Iris pigment epithelial cell (primary cell): ENCODE measurements around the gene RFC2.
A peak's percentile ranks its signal among the peaks of the same experiment; 100 is the strongest.
"Not testable (repeated sequence)": the region's sequence is repeated elsewhere in the genome, so short reads cannot be mapped to it uniquely, and the experiment has no call there.

ENCODE experiments used
- DNase-seq: peaks from one replicate; pipeline ENCODE4 v3.0.0-alpha.2; 2011; ENCODE audit warnings: low read depth

Gene RFC2

DNA sequence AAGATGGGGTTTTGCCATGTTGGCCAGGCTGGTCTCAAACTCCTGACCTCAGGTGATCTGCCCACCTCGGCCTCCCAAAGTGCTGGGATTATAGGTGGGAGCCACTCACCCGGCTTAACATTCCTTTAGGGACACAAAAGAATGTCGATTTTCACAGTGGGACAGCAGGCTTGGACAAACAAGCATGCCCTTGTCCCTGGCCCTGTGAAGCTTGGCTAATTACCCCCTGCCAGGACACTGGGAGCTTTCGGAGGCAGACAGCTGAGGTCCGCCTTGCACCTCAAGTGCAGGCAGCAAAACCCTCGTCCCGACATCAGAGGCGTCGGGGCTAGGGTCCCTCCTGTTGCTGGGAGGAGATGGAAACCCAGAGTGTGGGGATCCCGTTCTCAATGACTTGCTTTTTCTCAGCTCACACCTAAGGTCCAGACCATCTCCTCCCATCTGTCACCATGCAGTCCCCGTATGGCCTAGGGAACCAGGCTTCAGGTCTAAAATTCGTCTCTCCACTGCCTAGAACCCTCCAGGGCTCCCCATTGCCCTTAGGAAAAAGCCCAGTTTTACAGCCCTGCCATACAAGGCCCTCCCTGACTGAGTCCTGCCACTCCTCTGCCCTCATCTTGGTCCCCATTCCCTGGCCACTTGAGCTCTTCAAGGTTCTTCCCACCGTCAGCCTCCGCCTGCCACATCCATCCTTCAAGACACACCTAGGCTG, 28.7 kb upstream of the RFC2 start:
- no peak for DNase-seq

DNA sequence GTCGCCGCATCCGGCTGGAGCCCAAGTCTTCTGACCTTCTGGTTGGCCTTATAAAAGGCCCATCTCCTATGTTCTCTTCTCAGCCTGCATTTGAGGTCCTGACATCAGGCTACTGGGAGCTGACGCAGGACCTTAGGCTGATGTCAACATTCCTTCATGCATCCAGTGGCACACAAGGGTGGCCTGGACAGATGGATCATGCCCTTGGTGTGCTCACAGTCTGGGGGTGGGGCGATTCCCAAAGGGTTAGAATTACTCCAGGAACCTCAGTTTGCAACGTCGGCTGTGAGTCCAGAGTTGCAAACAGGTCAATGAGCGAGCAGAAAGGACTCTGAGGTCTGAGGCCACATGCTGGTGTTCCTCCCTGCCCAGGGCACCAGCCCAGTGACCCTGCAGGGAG, 26.8 kb upstream of the RFC2 start:
- no peak for DNase-seq

DNA sequence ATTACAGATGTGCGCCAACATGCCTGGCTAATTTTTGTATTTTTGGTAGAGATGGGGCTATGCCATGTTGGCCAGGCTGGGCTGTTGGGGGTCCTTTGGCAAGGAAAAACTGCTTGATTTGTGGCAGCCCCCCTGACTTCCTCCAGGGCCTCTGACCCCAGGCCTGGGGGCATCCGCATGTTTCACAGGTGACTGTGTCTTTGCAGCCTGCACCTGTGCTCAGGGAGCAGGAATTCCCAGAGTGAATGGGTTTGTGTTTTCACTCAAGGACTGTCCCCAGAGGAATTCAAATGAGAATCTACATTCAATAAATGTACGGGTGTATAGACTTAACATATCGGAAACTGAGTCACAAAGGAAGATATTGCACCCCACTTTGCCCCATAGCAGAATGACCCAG, 23.4 kb upstream of the RFC2 start:
- DNase-seq, result no peak

GRCh38 chr7:74275401-74275881, 21.2 kb upstream of the RFC2 start:
- no peak for DNase-seq

DNA sequence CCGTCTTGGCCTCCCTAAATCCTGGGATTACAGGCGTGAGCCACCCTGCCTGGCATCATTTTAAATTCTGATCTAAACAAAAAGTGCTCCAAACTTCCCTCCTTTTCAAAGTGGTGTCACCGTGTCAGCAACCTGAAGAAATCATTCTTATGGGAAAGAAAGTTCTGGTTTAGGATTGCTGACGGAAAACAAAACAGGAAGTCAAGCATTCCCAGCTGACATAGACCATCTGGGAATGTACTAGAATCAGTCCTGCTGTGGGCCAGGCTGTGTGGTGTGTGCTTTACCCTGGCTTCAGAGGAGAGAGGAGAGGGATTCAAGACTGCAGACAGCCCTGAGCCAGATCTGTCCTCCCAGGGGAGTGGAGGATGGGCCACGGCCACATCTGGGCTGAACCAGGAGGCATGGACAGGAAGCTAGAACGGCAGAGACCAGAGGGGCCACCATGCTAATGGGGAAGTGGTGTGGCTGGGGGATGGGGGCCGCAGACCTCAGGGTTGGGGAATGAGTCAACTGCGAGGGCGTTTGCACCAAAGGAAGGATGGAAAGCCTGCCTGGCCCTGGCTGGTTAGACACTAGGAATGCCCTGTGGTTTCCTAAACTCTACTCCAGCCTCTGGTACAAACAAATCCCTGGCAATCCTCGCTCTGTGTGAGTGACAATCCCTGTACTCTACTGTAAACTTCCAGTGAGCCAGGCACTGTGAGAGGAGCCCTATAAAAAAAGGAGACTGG, 18.3 kb upstream of the RFC2 start:
- peak; percentile 86 for DNase-seq

- no peak for DNase-seq
Measured at GRCh38 chr7:74271742-74272141, 17.5 kb upstream of the RFC2 start.

GRCh38 chr7:74269757-74270277, 15.6 kb upstream of the RFC2 start:
- DNase-seq, result peak; percentile 53

DNA sequence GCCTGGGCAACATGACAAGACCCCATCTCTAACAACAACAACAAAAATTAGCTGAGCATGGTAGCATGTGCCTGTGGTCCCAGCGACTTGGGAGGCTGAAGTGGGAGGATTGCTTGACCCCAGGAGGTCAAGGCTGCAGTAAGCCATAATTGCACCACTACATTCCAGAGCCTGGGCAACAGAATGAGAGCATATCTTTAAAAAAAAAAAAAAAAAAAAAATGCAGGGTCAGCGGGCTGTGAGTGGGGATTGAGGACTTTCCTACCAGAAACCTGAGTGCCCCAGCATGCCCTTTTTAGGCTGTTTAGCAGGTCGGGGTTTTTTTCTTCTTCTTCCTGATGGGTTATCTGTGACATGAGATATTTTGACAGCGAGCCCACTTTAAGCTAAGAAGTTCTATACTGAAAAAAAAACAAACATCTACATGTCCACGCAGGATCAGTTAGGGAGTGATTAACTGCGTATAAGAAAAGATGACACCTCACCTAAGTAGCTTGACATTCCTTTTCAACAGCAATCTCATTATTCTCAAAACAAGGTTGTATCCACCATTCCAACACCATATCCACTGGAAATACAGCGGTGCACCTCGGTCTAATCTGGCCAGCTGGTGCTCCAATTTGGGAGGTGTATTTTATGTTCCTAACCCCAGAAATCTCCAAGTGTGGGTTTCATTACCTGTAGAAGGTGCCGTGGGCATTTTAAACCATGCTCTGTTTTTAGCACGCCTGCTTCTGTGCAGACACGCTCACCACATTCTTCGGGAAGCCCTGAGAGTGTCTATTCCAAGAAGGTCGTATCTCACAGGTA, 13.8 kb upstream of the RFC2 start:
- no peak for DNase-seq

GRCh38 chr7:74266191-74266963, 12.2 kb upstream of the RFC2 start:
- no peak for DNase-seq

GRCh38 chr7:74263399-74264120, 9.4 kb upstream of the RFC2 start:
- no peak for DNase-seq

GRCh38 chr7:74262639-74263398, 8.6 kb upstream of the RFC2 start:
- no peak for DNase-seq

DNA sequence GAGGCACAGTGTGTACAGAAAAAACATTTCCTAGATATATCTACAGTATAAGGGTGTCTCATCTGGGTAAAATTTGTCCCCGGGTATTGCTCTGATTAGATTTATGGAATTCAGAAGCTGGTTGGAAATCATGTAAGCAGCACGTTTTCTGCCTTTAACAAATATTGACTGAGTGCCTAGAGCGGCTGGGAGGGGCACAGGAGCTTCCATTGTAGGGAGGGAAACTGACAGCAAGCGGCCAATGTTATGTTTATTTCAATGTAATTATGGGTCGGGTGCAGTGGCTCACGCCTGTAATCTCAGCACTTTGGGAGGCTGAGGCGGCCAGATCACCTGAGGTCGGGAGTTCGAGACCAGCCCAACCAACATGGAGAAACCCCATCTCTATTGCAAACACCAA, 4.4 kb upstream of the RFC2 start:
- DNase-seq, result no peak

DNA sequence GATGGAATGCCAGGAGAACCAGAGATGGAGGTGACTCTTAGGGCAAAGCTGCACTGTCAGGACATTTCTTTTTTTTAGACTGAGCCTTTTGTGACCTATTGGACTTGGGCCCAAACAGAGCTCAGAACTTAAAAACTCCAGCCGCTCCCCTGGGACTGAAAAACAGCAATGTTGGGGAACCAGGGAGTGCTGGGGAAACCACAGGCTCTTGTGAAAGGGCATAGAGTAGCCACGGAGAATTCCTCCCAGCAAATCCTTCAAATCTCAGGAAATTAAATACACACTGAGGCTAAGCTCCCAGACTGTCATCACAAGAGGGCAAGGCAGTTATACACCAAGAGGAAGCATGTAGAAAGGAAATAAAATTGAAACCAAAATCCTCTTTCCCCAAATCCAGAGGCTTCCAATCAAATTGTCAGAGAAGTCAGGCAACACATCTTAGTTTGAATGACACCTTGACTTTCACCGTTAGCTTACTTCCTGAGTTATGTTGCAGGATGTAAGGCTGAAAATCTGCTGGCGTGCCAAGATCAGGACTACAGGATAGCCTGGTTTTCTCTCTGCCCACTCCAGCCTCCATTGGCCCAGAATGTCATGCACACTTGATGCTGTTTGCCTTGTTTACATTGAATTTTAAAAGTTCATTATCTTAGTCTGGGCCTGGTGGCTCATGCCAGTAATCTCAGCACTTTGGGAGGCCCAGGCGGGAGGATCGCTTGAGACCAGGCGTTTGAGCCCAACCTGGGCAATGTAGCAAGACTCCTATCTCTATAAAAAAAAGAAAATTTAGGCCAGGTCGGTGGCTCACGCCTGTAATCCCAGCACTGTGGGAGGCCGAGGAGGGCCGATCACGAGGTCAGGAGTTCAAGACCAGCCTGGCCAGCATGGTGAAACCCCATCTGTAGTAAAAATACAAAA, 2.6 kb upstream of the RFC2 start:
- DNase-seq, result peak; percentile 70

GRCh38 chr7:74255461-74255860, 1.3 kb upstream of the RFC2 start:
- not testable (repeated sequence) for DNase-seq

GRCh38 chr7:74254858-74255379, 720 bp upstream of the RFC2 start:
- DNase-seq, result no peak

DNA sequence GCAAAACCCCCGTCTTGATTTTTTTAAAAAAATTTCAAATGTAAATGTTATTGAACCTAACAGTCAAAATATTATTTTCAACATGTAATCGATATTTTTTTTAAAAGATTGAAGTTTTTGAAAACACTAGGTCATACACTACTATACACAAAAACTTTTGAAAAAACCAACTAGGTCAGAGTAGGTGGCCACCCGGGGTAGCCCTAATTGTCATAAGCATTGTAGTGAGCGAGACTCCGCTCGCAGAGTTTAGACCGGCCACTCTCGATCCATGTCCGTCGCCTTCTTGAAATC, 417 bp downstream of the RFC2 start:
- DNase-seq, result no peak

DNA sequence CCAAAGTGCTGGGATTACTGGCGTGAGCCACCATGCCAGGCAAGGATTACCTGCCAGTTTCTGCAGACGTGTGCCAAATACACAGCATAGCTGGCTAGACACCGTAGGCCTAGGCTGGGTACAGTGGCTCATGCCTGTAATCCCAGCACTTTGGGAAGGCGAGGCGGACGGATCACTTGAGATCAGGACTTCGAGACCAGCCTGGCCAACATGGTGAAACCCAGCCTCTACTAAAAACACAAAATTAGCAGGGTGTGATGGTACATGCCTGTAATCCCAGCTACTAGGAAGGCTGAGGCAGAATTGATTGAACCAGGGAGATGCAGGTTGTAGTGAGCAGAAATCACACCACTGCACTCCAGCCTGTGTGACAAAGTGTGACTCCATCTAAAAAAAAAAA, 868 bp downstream of the RFC2 start:
- no peak for DNase-seq

DNA sequence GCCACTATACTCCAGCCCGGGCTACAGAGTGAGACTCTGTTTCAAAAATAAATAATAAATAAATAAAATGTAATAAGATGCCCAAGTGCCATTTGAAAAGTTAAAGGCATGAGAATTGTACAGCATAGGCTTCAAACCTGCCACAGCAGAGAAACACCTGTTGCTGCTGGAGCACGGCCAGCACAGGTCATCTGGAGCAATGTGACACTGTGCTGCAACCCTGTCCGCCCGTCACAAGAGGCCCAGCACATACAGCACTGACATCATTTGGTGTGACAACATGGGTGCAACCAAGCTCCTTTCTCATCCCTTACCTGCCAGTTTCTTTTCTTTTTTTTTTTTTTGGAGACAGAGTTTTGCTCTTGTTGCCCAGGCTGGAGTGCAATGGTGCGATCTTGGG, 1.3 kb downstream of the RFC2 start:
- DNase-seq, result no peak

DNA sequence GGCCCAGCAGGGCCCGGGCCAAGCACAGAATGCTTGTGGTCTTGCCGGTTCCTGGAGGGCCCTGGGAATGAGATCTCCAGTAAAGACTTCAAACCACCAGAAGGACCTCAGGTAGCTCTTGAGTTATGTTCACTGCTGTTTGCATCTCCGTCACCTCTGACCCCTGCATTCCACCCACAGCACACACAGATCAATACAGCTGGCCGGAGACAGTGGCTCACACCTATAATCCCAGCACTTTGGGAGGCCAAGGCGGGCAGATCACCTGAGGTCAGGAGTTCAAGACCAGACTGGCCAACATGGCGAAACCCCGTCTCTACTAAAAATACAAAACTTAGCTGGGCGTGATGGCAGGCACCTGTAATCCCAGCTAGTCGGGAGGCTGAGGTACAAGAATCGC, 5.1 kb downstream of the RFC2 start:
- not testable (repeated sequence) for DNase-seq
